CD14-positive monocyte (primary cell): ENCODE results near the gene DNAJB11. TPM values are rescaled to one million over a fixed set of nuclear protein-coding genes. Genes with fewer than 3 reads are reported as not detected.

ENCODE experiments used
- DNase-seq, 3 donors: peaks; one replicate each; pipeline ENCODE4 v3.0.0-alpha.2; 2011 to 2022
- H2AFZ ChIP-seq: 2 replicates; pipeline ENCODE4 v1.6.0; 2012; ENCODE audit warnings: mild to moderate bottlenecking, low read depth, low read length, inconsistent platforms; ENCODE audit not compliant: insufficient read depth, poor library complexity, severe bottlenecking
- H3K27ac ChIP-seq, 2 donors: 1 replicate in 1 of 2; 2 replicates in 1 of 2; pipeline ENCODE4 v1.5.1; 2012 to 2013; ENCODE audit warnings: low read length in 2 of 2, control low read depth in 1 of 2, inconsistent platforms in 1 of 2, low read depth in 1 of 2, mild to moderate bottlenecking in 1 of 2
- H3K27me3 ChIP-seq, 2 donors: one replicate each; pipeline versions ENCODE4 v1.6.0 to v1.6.1; 2011 to 2013; ENCODE audit warnings: low read length in 2 of 2; ENCODE audit not compliant: control insufficient read depth in 2 of 2, insufficient read depth in 2 of 2
- H3K36me3 ChIP-seq, 2 donors: replicated peaks in 1 of 2; 1 replicate in 1 of 2; 2 replicates in 1 of 2; pipeline versions ENCODE4 v1.5.1 to v1.6.1; 2012 to 2013; ENCODE audit warnings: low read length in 2 of 2, control low read depth in 1 of 2, inconsistent platforms in 1 of 2, mild to moderate bottlenecking in 1 of 2; ENCODE audit not compliant: insufficient read depth in 2 of 2, control insufficient read depth in 1 of 2
- H3K4me1 ChIP-seq, 2 donors: 1 replicate in 1 of 2; 2 replicates in 1 of 2; pipeline versions ENCODE4 v1.5.1 to v1.6.1; 2012 to 2013; ENCODE audit warnings: low read length in 2 of 2, control low read depth in 1 of 2, inconsistent platforms in 1 of 2, mild to moderate bottlenecking in 1 of 2, moderate library complexity in 1 of 2; ENCODE audit not compliant: insufficient read depth in 2 of 2, control insufficient read depth in 1 of 2
- H3K4me2 ChIP-seq: replicated peaks from 2 replicates; pipeline ENCODE3; 2012; ENCODE audit warnings: low read length, moderate library complexity, mild to moderate bottlenecking; ENCODE audit not compliant: poor library complexity, severe bottlenecking; ENCODE audit errors: extremely low read depth
- H3K4me3 ChIP-seq, 3 experiments: fragments of 200-600 bp in 1 of 3; sonication (generic) in 1 of 3; replicated peaks in 1 of 3; 1 replicate in 2 of 3; 2 replicates in 1 of 3; pipeline ENCODE4 v1.5.1; 2011 to 2013; ENCODE audit warnings: low read length in 3 of 3, mild to moderate bottlenecking in 3 of 3, control low read depth in 2 of 3, low read depth in 2 of 3, inconsistent platforms in 1 of 3, moderate library complexity in 1 of 3
- H3K79me2 ChIP-seq: 2 replicates; pipeline ENCODE4 v1.6.0; 2012; ENCODE audit warnings: mild to moderate bottlenecking, control low read depth, inconsistent platforms, low read length, moderate library complexity; ENCODE audit not compliant: insufficient read depth
- H3K9ac ChIP-seq: 2 replicates; pipeline ENCODE4 v1.6.0; 2017; ENCODE audit warnings: low read length, mild to moderate bottlenecking; ENCODE audit not compliant: insufficient read depth, poor library complexity, severe bottlenecking
- H3K9me3 ChIP-seq, 2 donors: replicated peaks in 1 of 2; 1 replicate in 1 of 2; 2 replicates in 1 of 2; pipeline versions ENCODE4 v1.5.1 to v1.6.1; 2012 to 2013; ENCODE audit warnings: low read length in 2 of 2, control low read depth in 1 of 2; ENCODE audit not compliant: control insufficient read depth in 1 of 2, insufficient read depth in 1 of 2
- H4K20me1 ChIP-seq: 2 replicates; pipeline ENCODE4 v1.6.0; 2012; ENCODE audit warnings: mild to moderate bottlenecking, low read length, control low read depth, moderate library complexity; ENCODE audit not compliant: insufficient read depth
- H3K27ac Mint-ChIP-seq, 7 donors: one replicate each; pipeline ENCODE4 v1.8.0; 2020; ENCODE audit warnings: mild to moderate bottlenecking in 7 of 7, mixed read lengths in 7 of 7, moderate library complexity in 6 of 7, inconsistent platforms in 2 of 7
- H3K27me3 Mint-ChIP-seq, 3 donors: one replicate each; pipeline ENCODE4 v1.8.0; 2021 to 2022; ENCODE audit warnings: low read depth in 3 of 3, mild to moderate bottlenecking in 3 of 3, mixed read lengths in 3 of 3, moderate library complexity in 3 of 3, inconsistent platforms in 1 of 3
- H3K36me3 Mint-ChIP-seq, 2 donors: one replicate each; pipeline ENCODE4 v1.8.0; 2020; ENCODE audit warnings: mixed read lengths in 2 of 2, inconsistent platforms in 1 of 2, mild to moderate bottlenecking in 1 of 2
- H3K4me1 Mint-ChIP-seq: one replicate; pipeline ENCODE4 v1.8.0; 2020; ENCODE audit warnings: mild to moderate bottlenecking, mixed read lengths
- H3K4me3 Mint-ChIP-seq, 2 donors: one replicate each; pipeline ENCODE4 v1.8.0; 2020; ENCODE audit warnings: mild to moderate bottlenecking in 2 of 2, mixed read lengths in 2 of 2, moderate library complexity in 1 of 2
- H3K9me3 Mint-ChIP-seq, 7 donors: one replicate each; pipeline ENCODE4 v1.8.0; 2020 to 2022; ENCODE audit warnings: mixed read lengths in 7 of 7, mild to moderate bottlenecking in 6 of 7, moderate library complexity in 6 of 7, inconsistent platforms in 2 of 7
- CTCF ChIP-seq: fragments of 200-600 bp; IDR thresholded peaks from one replicate; pipeline ENCODE4 v1.8.0; 2022; ENCODE audit warnings: antibody characterized with exemption, mild to moderate bottlenecking
- WGBS: methylation state at CpG from one replicate; pipeline ENCODE4 v1.1.5; 2013; ENCODE audit warnings: missing lambda C conversion rate; ENCODE audit not compliant: insufficient coverage; 5-methylcytosine and 5-hydroxymethylcytosine counted together
- intact Hi-C, 2 donors: fragments of 100-400 bp; cut with micrococcal nuclease; formaldehyde crosslinking; loops; one replicate each; pipeline versions ENCODE4 v1.15.0 to v1.15.1; 2023
- polyA plus RNA-seq, 3 donors: library from polyadenylated mRNA; depleted of rRNA in 1 of 3; unstranded in 2 of 3; stranded (reverse) in 1 of 3; fragments of 300-500 nt in 2 of 3; fragments of >200 nt in 1 of 3; fragmentation: Illumina TruSeq in 2 of 3; gene quantifications; 1 replicate in 2 of 3; 2 replicates in 1 of 3; pipeline ENCODE4 v1.2.3, GENCODE V29; 2012 to 2021

DNAJB11 gene
- polyA plus RNA-seq, 3 donors, result 32.5 to 45.8 (median 44.6) TPM

- H3K9me3 Mint-ChIP-seq, result no peaks in the 10 kb centered on the region
- intact Hi-C loops, result no loop called here
- Histone ChIP-seq H2AFZ (no peak overlapping the region), H4K20me1 (no peaks in the 10 kb centered on the region), H3K4me3 (no peak overlapping the region), H3K27ac (no peak overlapping the region), H3K4me1 (peaks cover 18 to 23% of the 10 kb centered on the region in 2 donors), H3K36me3 (peaks cover 7 to 25% of the 10 kb centered on the region in 2 donors), H3K4me2 (no peak overlapping the region), H3K9ac (no peak overlapping the region), H3K9me3 (no peaks in the 10 kb centered on the region), H3K79me2 (peaks cover 25% of the 10 kb centered on the region), H3K27me3 (no peaks in the 10 kb centered on the region)
- no peak for TF ChIP-seq CTCF
- no peaks in the 10 kb centered on the region for H3K27me3 Mint-ChIP-seq
- no peak for DNase-seq
- H3K4me3 Mint-ChIP-seq, result no peak overlapping the region
- H3K4me1 Mint-ChIP-seq, result peaks cover 29% of the 10 kb centered on the region
- no peak overlapping the region for H3K27ac Mint-ChIP-seq
- H3K36me3 Mint-ChIP-seq, result peaks cover 11 to 22% of the 10 kb centered on the region in 2 donors
Observed at GRCh38 chr3:186564586-186564985, 5.9 kb upstream of the DNAJB11 start.

GRCh38 chr3:186566772-186567071 lies 3.8 kb upstream of the DNAJB11 start:
- H3K36me3 ChIP-seq, result peaks cover 2 to 22% of the 10 kb centered on the region in 2 donors
- H3K9me3 ChIP-seq, result no peaks in the 10 kb centered on the region
- H3K36me3 Mint-ChIP-seq, result peaks cover 8 to 12% of the 10 kb centered on the region in 2 donors
- H3K4me2 ChIP-seq, result peak overlapping the region; percentile 83
- TF ChIP-seq CTCF, result no peak
- peak overlapping the region; percentile 87 to 96 (median 89) for H3K27ac Mint-ChIP-seq
- H3K4me3 Mint-ChIP-seq, result peak overlapping the region; percentile 93
- peaks cover 30 to 37% of the 10 kb centered on the region in 2 donors for H3K4me1 ChIP-seq
- H3K79me2 ChIP-seq, result peaks cover 40% of the 10 kb centered on the region
- peak overlapping the region; percentile 95 for H2AFZ ChIP-seq
- no peaks in the 10 kb centered on the region for H3K9me3 Mint-ChIP-seq
- H4K20me1 ChIP-seq, result no peaks in the 10 kb centered on the region
- H3K4me1 Mint-ChIP-seq, result peaks cover 43% of the 10 kb centered on the region
- no peaks in the 10 kb centered on the region for H3K27me3 ChIP-seq
- WGBS, result 0% methylated on average over 10 of the region's 14 CpGs
- H3K27me3 Mint-ChIP-seq, result no peaks in the 10 kb centered on the region
- peak overlapping the region; percentile 75 to 86 for H3K27ac ChIP-seq
- intact Hi-C loops, result no loop called here
- DNase-seq, result no peak
- H3K9ac ChIP-seq, result peak overlapping the region; percentile 81
- peak overlapping the region; percentile 94 to 96 (median 96) for H3K4me3 ChIP-seq
